Keratinocyte (primary cell): ENCODE data around the gene STRBP. TPM values are rescaled to one million over a fixed set of nuclear protein-coding genes. Genes with fewer than 3 reads are reported as not detected.

Experiments
- DNase-seq: peaks from one replicate; pipeline ENCODE4 v3.0.0-alpha.2; 2011; ENCODE audit warnings: low read depth, missing footprints, low spot score
- FAIRE-seq: peaks from 2 replicates; lab custom pipeline; 2011; peaks lifted over from hg19 to GRCh38; lab: Jason Lieb, UNC
- H2AFZ ChIP-seq: 2 replicates; pipeline ENCODE4 v1.6.0; 2012; ENCODE audit warnings: low read length, control low read depth, inconsistent platforms; ENCODE audit not compliant: control insufficient read depth
- H3K27ac ChIP-seq: 2 replicates; pipeline ENCODE4 v1.5.1; 2011; ENCODE audit warnings: low read length; ENCODE audit not compliant: control insufficient read depth, insufficient read depth
- H3K27me3 ChIP-seq: 3 replicates; pipeline ENCODE4 v1.6.0; 2011; ENCODE audit warnings: low read length; ENCODE audit not compliant: control insufficient read depth, insufficient read depth; ENCODE audit errors: extremely low read depth
- H3K36me3 ChIP-seq, 2 experiments: 2 replicates in 1 of 2; 3 replicates in 1 of 2; pipeline ENCODE4 v1.5.1; 2011; ENCODE audit warnings: low read length in 2 of 2, mild to moderate bottlenecking in 1 of 2; ENCODE audit not compliant: control insufficient read depth in 2 of 2, insufficient read depth in 2 of 2; ENCODE audit errors: extremely low read depth in 1 of 2
- H3K4me1 ChIP-seq: 3 replicates; pipeline ENCODE4 v1.5.1; 2011; ENCODE audit warnings: low read length; ENCODE audit not compliant: control insufficient read depth, insufficient read depth; ENCODE audit errors: extremely low read depth
- H3K4me2 ChIP-seq: 3 replicates; pipeline ENCODE4 v1.6.0; 2011; ENCODE audit warnings: low read depth, low read length; ENCODE audit not compliant: control insufficient read depth, insufficient read depth; ENCODE audit errors: extremely low read depth
- H3K4me3 ChIP-seq, 3 experiments: fragments of 200-600 bp in 1 of 3; sonication (generic) in 1 of 3; 2 replicates in 2 of 3; 3 replicates in 1 of 3; pipeline ENCODE4 v1.5.1; 2011 to 2016; ENCODE audit warnings: low read length in 3 of 3, mild to moderate bottlenecking in 3 of 3, control low read depth in 2 of 3, inconsistent platforms in 1 of 3, low read depth in 1 of 3, mixed read lengths in 1 of 3, mixed run types in 1 of 3, moderate library complexity in 1 of 3; ENCODE audit not compliant: control insufficient read depth in 2 of 3, insufficient read depth in 2 of 3; ENCODE audit errors: extremely low read depth in 1 of 3
- H3K79me2 ChIP-seq: 2 replicates; pipeline ENCODE4 v1.6.0; 2012; ENCODE audit warnings: low read length; ENCODE audit not compliant: control insufficient read depth, insufficient read depth
- H3K9ac ChIP-seq: 3 replicates; pipeline ENCODE4 v1.6.0; 2011; ENCODE audit warnings: low read length; ENCODE audit not compliant: control insufficient read depth, insufficient read depth; ENCODE audit errors: extremely low read depth
- H3K9me1 ChIP-seq: 3 replicates; pipeline ENCODE4 v1.6.0; 2011; ENCODE audit warnings: low read length; ENCODE audit not compliant: control insufficient read depth, insufficient read depth; ENCODE audit errors: extremely low read depth
- H3K9me3 ChIP-seq: 2 replicates; pipeline ENCODE4 v1.5.1; 2012; ENCODE audit warnings: low read depth, low read length; ENCODE audit not compliant: control insufficient read depth
- H4K20me1 ChIP-seq: 3 replicates; pipeline ENCODE4 v1.6.0; 2011; ENCODE audit warnings: low read length; ENCODE audit not compliant: control insufficient read depth, insufficient read depth; ENCODE audit errors: extremely low read depth
- EZH2 ChIP-seq: IDR thresholded peaks from one replicate; pipeline ENCODE4 v1.6.1; 2012; ENCODE audit warnings: inconsistent platforms, mild to moderate bottlenecking, low read length, moderate library complexity
- dilution Hi-C: fragments of 300-500 bp; cut with MboI; formaldehyde crosslinking; loops from one replicate; pipeline ENCODE4 v1.7.0; 2020; ENCODE audit warnings: low sequenced_read_pairs; ENCODE audit not compliant: extremely low pct_ligation_motif_present
- polyA plus RNA-seq, 5 experiments: library from polyadenylated mRNA; depleted of rRNA in 3 of 5; stranded (reverse) in 3 of 5; stranded (forward) in 1 of 5; unstranded in 1 of 5; fragments of >200 nt; gene quantifications; 1 replicate in 1 of 5; 2 replicates in 3 of 5; 3 replicates in 1 of 5; pipeline versions ENCODE4 v1.2.1 to v1.2.3, GENCODE V29; 2011 to 2012; ENCODE audit warnings: missing spikeins in 2 of 5, low read depth in 1 of 5, low replicate concordance in 1 of 5
- TF ChIP-seq, protein P1 (sequence below), 3 experiments: IDR thresholded peaks in 1 of 3; conservative IDR thresholded peaks in 1 of 3; optimal IDR thresholded peaks in 1 of 3; 2 replicates in 2 of 3; 3 replicates in 1 of 3; pipeline versions ENCODE3 to v1.5.1; 2011; ENCODE audit warnings: low read length in 3 of 3, mild to moderate bottlenecking in 3 of 3, moderate library complexity in 2 of 3, control low read depth in 1 of 3, inconsistent platforms in 1 of 3; ENCODE audit not compliant: insufficient read depth in 2 of 3; ENCODE audit errors: extremely low read depth in 1 of 3

Gene STRBP
- polyA plus RNA-seq, 1 donor (not counting 4 experiments of a cell fraction or from before 2014, with no cell fraction given): 11.3 TPM

GRCh38 chr9:123196124-123196523, 72.3 kb downstream of the STRBP start:
- Histone ChIP-seq H3K4me3 (no peak overlapping the region), H3K79me2 (no peaks in the 10 kb centered on the region), H2AFZ (no peak overlapping the region), H4K20me1 (no peaks in the 10 kb centered on the region), H3K27me3 (no peaks in the 10 kb centered on the region), H3K4me2 (no peak overlapping the region), H3K36me3 (no peaks in the 10 kb centered on the region), H3K9me1 (no peaks in the 10 kb centered on the region), H3K4me1 (no peaks in the 10 kb centered on the region), H3K9ac (no peak overlapping the region), H3K27ac (no peak overlapping the region), H3K9me3 (no peaks in the 10 kb centered on the region)
- FAIRE-seq (no peak), DNase-seq (no peak)
- dilution Hi-C loops: no loop called here
- no peak for TF ChIP-seq EZH2
- TF ChIP-seq, protein P1, sequence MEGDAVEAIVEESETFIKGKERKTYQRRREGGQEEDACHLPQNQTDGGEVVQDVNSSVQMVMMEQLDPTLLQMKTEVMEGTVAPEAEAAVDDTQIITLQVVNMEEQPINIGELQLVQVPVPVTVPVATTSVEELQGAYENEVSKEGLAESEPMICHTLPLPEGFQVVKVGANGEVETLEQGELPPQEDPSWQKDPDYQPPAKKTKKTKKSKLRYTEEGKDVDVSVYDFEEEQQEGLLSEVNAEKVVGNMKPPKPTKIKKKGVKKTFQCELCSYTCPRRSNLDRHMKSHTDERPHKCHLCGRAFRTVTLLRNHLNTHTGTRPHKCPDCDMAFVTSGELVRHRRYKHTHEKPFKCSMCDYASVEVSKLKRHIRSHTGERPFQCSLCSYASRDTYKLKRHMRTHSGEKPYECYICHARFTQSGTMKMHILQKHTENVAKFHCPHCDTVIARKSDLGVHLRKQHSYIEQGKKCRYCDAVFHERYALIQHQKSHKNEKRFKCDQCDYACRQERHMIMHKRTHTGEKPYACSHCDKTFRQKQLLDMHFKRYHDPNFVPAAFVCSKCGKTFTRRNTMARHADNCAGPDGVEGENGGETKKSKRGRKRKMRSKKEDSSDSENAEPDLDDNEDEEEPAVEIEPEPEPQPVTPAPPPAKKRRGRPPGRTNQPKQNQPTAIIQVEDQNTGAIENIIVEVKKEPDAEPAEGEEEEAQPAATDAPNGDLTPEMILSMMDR (optimal IDR thresholded peaks at IDR 0.05 in 1 of 3, IDR thresholded peaks at IDR 0.05 in 1 of 3, conservative IDR thresholded peaks at IDR 0.05 in 1 of 3; ENCODE audit: extremely low read depth in 1 of 3, insufficient read depth in 2 of 3, low read length in 3 of 3): no peak

- no peak overlapping the region for H3K4me2 ChIP-seq
- TF ChIP-seq, protein P1 (optimal IDR thresholded peaks at IDR 0.05 in 1 of 3, IDR thresholded peaks at IDR 0.05 in 1 of 3, conservative IDR thresholded peaks at IDR 0.05 in 1 of 3; ENCODE audit: extremely low read depth in 1 of 3, insufficient read depth in 2 of 3, low read length in 3 of 3): no peak
- TF ChIP-seq EZH2: no peak
- dilution Hi-C loops: no loop called here
- DNase-seq (no peak), FAIRE-seq (no peak)
- no peak overlapping the region for H3K4me3 ChIP-seq
- H3K9me1 ChIP-seq: no peaks in the 10 kb centered on the region
- no peaks in the 10 kb centered on the region for H4K20me1 ChIP-seq
- no peaks in the 10 kb centered on the region for H3K27me3 ChIP-seq
- H3K36me3 ChIP-seq: no peaks in the 10 kb centered on the region
- no peaks in the 10 kb centered on the region for H3K9me3 ChIP-seq
- no peak overlapping the region for H2AFZ ChIP-seq
- H3K79me2 ChIP-seq: no peaks in the 10 kb centered on the region
- no peak overlapping the region for H3K27ac ChIP-seq
- no peaks in the 10 kb centered on the region for H3K4me1 ChIP-seq
- H3K9ac ChIP-seq: no peak overlapping the region
These were observed 74.4 kb downstream of the STRBP start for GRCh38 chr9:123194023-123194422.
